Parathyroid adenoma (tissue), 2 donors: ENCODE data around the gene CHST2.

ENCODE experiments used
- H2AFZ ChIP-seq: fragments of 300-600 bp; sonication (generic); one replicate; pipeline ENCODE4 v1.7.0; 2017; ENCODE audit warnings: antibody characterized with exemption, mild to moderate bottlenecking
- H3K27ac ChIP-seq: fragments of 300-600 bp; sonication (generic); one replicate; pipeline ENCODE4 v1.7.0; 2017
- H3K27me3 ChIP-seq: fragments of 300-600 bp; sonication (generic); one replicate; pipeline ENCODE4 v1.7.0; 2017; ENCODE audit warnings: low read length; ENCODE audit not compliant: control insufficient read depth, insufficient read depth
- H3K36me3 ChIP-seq: fragments of 300-600 bp; sonication (generic); one replicate; pipeline ENCODE4 v1.7.0; 2017; ENCODE audit warnings: low read length; ENCODE audit not compliant: control insufficient read depth, insufficient read depth
- H3K4me1 ChIP-seq: fragments of 300-600 bp; sonication (generic); one replicate; pipeline ENCODE4 v1.7.0; 2017; ENCODE audit warnings: control low read depth
- H3K4me2 ChIP-seq: fragments of 300-600 bp; sonication (generic); one replicate; pipeline ENCODE4 v1.7.0; 2017; ENCODE audit warnings: low read length
- H3K4me3 ChIP-seq: fragments of 300-600 bp; sonication (generic); one replicate; pipeline ENCODE4 v1.7.0; 2017; ENCODE audit warnings: low read depth, low read length
- H3K79me2 ChIP-seq: fragments of 300-600 bp; sonication (generic); one replicate; pipeline ENCODE4 v1.7.0; 2017; ENCODE audit warnings: control low read depth
- H3K9ac ChIP-seq: fragments of 300-600 bp; sonication (generic); one replicate; pipeline ENCODE4 v1.7.0; 2017; ENCODE audit warnings: mild to moderate bottlenecking
- H3K9me3 ChIP-seq: fragments of 300-600 bp; sonication (generic); one replicate; pipeline ENCODE4 v1.7.0; 2017; ENCODE audit warnings: low read length; ENCODE audit not compliant: control insufficient read depth
- CTCF ChIP-seq: fragments of 300-600 bp; sonication (generic); IDR thresholded peaks from one replicate; pipeline ENCODE4 v1.7.0; 2017; ENCODE audit warnings: antibody characterized with exemption, mild to moderate bottlenecking
- donor health status: primary hyperparathyroidism.

CHST2 gene

GRCh38 chr3:143083781-143084180 is 35.8 kb upstream of the CHST2 start:
- Histone ChIP-seq H3K27me3 (no peaks in the 10 kb centered on the region), H3K4me2 (no peak overlapping the region), H3K36me3 (no peaks in the 10 kb centered on the region), H3K4me3 (no peak overlapping the region), H3K9me3 (no peaks in the 10 kb centered on the region), H3K4me1 (no peaks in the 10 kb centered on the region), H3K79me2 (no peaks in the 10 kb centered on the region), H3K9ac (no peak overlapping the region), H3K27ac (no peak overlapping the region), H2AFZ (no peak overlapping the region)
- no peak for TF ChIP-seq CTCF

- H2AFZ ChIP-seq = no peak overlapping the region
- no peak overlapping the region for H3K4me3 ChIP-seq
These were observed 34.5 kb upstream of the CHST2 start for GRCh38 chr3:143084856-143085731.

GRCh38 chr3:143088835-143089234 is 30.7 kb upstream of the CHST2 start:
- Histone ChIP-seq H3K36me3 (no peaks in the 10 kb centered on the region), H3K9ac (no peak overlapping the region), H2AFZ (no peak overlapping the region), H3K4me2 (no peak overlapping the region), H3K27ac (no peak overlapping the region), H3K79me2 (no peaks in the 10 kb centered on the region), H3K27me3 (no peaks in the 10 kb centered on the region), H3K9me3 (no peaks in the 10 kb centered on the region), H3K4me3 (no peak overlapping the region), H3K4me1 (no peaks in the 10 kb centered on the region)
- TF ChIP-seq CTCF = no peak

More at GRCh38 chr3:143084856-143085731, 34.5 kb upstream of the CHST2 start:
- Histone ChIP-seq H3K9ac (no peak overlapping the region), H3K36me3 (no peaks in the 10 kb centered on the region), H3K4me1 (no peaks in the 10 kb centered on the region), H3K27me3 (no peaks in the 10 kb centered on the region), H3K4me2 (no peak overlapping the region), H3K79me2 (no peaks in the 10 kb centered on the region), H3K9me3 (no peaks in the 10 kb centered on the region), H3K27ac (no peak overlapping the region)
- TF ChIP-seq CTCF = no peak

GRCh38 chr3:143089965-143090364 is 29.6 kb upstream of the CHST2 start:
- Histone ChIP-seq H3K9ac (no peak overlapping the region), H3K4me1 (no peaks in the 10 kb centered on the region), H3K79me2 (no peaks in the 10 kb centered on the region), H3K4me3 (no peak overlapping the region), H3K4me2 (no peak overlapping the region), H3K27me3 (no peaks in the 10 kb centered on the region), H3K9me3 (no peaks in the 10 kb centered on the region), H3K27ac (no peak overlapping the region), H2AFZ (no peak overlapping the region), H3K36me3 (no peaks in the 10 kb centered on the region)
- TF ChIP-seq CTCF = no peak

- TF ChIP-seq CTCF = no peak
- Histone ChIP-seq H3K27ac (no peak overlapping the region), H3K4me3 (no peak overlapping the region), H3K4me1 (no peaks in the 10 kb centered on the region), H2AFZ (no peak overlapping the region), H3K9me3 (no peaks in the 10 kb centered on the region), H3K27me3 (no peaks in the 10 kb centered on the region), H3K36me3 (no peaks in the 10 kb centered on the region), H3K4me2 (no peak overlapping the region), H3K79me2 (no peaks in the 10 kb centered on the region), H3K9ac (no peak overlapping the region)
These were observed 29.1 kb upstream of the CHST2 start for GRCh38 chr3:143090486-143090885.
